ENCODE measurements around the gene UMODL1.
A peak's percentile ranks its signal among the peaks of the same experiment; 100 is the strongest.
"Not testable (repeated sequence)": the region's sequence is repeated elsewhere in the genome, so short reads cannot be mapped to it uniquely, and the experiment has no call there.

Gene UMODL1

DNA sequence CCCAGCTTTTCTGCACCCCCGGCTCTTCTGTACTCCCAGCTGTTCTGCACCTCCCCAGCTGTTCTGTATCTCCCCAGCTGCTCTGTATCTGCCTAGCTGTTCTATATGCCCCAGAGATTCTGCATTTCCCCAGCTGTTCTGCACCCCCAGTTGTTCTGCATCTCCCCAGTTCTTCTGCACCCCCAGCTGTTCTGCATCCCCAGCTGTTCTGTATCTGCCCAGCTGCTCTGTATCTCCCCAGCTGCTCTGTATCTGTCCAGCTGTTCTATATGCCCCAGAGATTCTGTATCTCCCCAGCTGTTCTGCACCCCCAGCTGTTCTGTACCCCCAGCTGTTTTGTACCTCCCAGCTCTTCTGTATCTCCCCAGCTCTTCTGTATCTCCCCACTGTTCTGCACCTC, 41.1 kb downstream of the UMODL1 start:
- Mint-ChIP-seq H3K4me3 (no peak overlapping the region), H3K9me3 (no peaks in the 10 kb centered on the region), H3K4me1 (peaks cover 12% of the 10 kb centered on the region), H3K27ac (no peak overlapping the region), H3K36me3 (ENCODE audit: low read depth) (no peaks in the 10 kb centered on the region), H3K27me3 (peaks cover 3% of the 10 kb centered on the region)
- DNase-seq (no peak), ATAC-seq (no peak)

DNA sequence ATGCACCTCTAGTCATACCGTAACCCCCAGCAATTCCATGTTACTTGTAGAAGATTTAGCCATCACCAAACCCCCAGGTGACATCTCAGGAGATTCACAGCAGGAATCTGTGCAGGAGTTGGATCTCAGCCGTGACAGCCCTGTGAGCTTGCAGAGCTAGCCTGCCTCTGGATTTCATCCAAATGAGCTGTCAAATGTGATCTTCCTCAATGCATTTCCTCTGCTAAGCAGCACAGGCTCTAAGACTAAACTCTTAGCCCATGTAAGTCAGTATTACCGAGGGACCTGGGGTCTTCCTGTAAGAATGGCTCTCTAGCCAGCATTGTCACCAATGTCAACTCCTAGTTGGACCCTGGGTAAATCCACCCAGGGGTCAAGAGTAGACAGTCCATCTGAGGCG, 41.7 kb downstream of the UMODL1 start:
- H3K36me3 Mint-ChIP-seq (ENCODE audit: low read depth): no peaks in the 10 kb centered on the region
- peaks cover 12% of the 10 kb centered on the region for H3K4me1 Mint-ChIP-seq
- ATAC-seq: no peak
- H3K4me3 Mint-ChIP-seq: no peak overlapping the region
- H3K9me3 Mint-ChIP-seq: no peaks in the 10 kb centered on the region
- no peak overlapping the region for H3K27ac Mint-ChIP-seq
- DNase-seq: no peak
- peaks cover 7% of the 10 kb centered on the region for H3K27me3 Mint-ChIP-seq

DNA sequence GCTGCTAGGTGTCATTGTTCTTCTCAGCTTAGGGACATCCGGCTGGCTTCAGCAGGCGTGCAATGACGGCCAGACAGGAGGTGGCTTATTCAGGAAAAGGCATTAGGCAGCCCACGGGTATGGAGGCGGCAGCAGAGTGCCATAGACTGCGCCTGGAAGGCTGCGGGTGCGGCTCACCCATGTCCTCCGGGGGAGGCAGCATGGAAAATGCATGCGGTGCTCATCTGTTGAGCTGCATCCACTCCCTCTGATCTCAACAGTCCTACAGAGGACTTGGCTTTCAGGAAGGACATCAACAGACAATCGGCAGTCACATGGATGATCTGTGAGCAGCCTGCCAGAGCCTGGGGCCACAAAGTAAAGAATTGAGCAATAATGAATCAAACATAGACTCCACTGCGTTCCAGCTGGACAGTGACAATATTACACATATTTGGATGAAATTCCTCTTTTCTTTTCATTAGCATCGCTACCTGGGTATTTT, 42.9 kb downstream of the UMODL1 start:
- no peak for ATAC-seq
- Mint-ChIP-seq H3K4me1 (peaks cover 13% of the 10 kb centered on the region), H3K36me3 (ENCODE audit: low read depth) (no peaks in the 10 kb centered on the region), H3K27ac (no peak overlapping the region), H3K4me3 (no peak overlapping the region), H3K9me3 (no peaks in the 10 kb centered on the region), H3K27me3 (peaks cover 17% of the 10 kb centered on the region)
- DNase-seq: no peak

DNA sequence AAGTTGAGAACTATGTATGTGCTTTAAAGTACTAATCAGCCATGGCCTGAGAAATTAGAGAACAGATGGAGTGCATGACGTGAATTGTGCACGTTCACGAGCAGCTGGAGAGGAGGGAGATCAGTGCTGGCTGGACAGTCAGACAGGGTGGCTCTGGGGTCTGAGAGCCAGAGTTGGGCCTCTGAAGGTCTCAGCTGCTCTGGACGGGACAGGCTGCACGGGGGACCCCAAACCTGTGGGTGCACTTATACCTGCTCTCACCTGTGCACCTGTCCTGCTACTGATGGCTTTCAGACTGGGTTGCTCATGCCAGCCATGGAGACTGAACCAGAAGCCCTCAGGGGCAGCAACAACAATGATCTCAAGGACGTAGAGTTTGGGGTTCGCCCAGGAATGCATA, 43.5 kb downstream of the UMODL1 start:
- Mint-ChIP-seq H3K27ac (no peak overlapping the region), H3K36me3 (ENCODE audit: low read depth) (no peaks in the 10 kb centered on the region), H3K4me3 (no peak overlapping the region), H3K27me3 (peaks cover 22% of the 10 kb centered on the region), H3K4me1 (peaks cover 17% of the 10 kb centered on the region), H3K9me3 (no peaks in the 10 kb centered on the region)
- DNase-seq (no peak), ATAC-seq (no peak)

DNA sequence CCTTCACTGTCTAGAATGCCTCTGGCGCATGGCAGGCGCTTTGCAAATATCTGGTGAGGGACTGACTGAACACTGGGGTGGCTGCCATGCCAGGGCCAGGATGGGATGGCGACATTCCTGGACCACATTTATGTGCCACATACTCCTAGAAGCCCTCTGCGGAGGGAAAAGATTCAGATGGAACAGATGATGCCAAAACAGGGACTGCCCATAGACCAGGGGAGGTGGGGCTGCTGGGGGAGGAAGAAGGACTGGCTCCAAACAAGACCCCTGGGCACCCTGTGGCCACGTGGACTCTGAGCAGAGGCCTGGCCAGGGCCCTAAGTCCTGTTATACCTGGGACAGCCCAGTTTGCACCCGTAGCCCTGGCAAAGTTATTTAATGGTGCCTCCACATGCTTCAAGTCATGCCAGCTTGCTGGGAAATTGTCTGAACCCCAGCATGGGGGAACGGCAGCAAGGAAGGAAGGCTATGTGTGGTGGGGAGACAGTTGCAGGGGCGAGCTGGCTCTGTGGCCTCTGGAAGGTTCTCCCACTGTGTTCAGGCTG, 44.1 kb downstream of the UMODL1 start:
- ATAC-seq: no peak
- no peaks in the 10 kb centered on the region for H3K9me3 Mint-ChIP-seq
- H3K4me1 Mint-ChIP-seq: peaks cover 19% of the 10 kb centered on the region
- no peaks in the 10 kb centered on the region for H3K36me3 Mint-ChIP-seq (ENCODE audit: low read depth)
- H3K4me3 Mint-ChIP-seq: no peak overlapping the region
- no peak for DNase-seq
- no peak overlapping the region for H3K27ac Mint-ChIP-seq
- peaks cover 28% of the 10 kb centered on the region for H3K27me3 Mint-ChIP-seq

DNA sequence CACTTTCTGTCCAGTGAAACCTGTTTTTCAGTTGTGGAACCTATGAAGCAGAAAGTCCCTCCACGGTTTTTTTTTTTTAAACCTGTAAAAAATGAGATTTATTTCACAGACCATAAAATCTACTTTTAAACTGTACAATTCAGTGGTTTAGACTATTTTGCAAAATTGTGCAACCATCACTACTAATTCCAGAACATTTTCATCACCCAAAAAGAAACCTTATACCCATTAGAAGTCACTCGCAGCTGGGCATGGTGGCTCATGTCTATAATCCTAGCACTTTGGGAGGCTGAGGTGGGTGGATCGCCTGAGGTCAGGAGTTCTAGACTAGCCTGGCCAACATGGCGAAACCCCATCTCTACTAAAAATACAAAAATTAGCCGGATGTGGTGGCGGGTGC, 45.4 kb downstream of the UMODL1 start:
- not testable (repeated sequence) for DNase-seq; H3K4me3 Mint-ChIP-seq; H3K9me3 Mint-ChIP-seq; H3K36me3 Mint-ChIP-seq (ENCODE audit: low read depth); H3K27ac Mint-ChIP-seq; ATAC-seq
- Mint-ChIP-seq H3K27me3 (peaks cover 38% of the 10 kb centered on the region), H3K4me1 (peaks cover 25% of the 10 kb centered on the region)

DNA sequence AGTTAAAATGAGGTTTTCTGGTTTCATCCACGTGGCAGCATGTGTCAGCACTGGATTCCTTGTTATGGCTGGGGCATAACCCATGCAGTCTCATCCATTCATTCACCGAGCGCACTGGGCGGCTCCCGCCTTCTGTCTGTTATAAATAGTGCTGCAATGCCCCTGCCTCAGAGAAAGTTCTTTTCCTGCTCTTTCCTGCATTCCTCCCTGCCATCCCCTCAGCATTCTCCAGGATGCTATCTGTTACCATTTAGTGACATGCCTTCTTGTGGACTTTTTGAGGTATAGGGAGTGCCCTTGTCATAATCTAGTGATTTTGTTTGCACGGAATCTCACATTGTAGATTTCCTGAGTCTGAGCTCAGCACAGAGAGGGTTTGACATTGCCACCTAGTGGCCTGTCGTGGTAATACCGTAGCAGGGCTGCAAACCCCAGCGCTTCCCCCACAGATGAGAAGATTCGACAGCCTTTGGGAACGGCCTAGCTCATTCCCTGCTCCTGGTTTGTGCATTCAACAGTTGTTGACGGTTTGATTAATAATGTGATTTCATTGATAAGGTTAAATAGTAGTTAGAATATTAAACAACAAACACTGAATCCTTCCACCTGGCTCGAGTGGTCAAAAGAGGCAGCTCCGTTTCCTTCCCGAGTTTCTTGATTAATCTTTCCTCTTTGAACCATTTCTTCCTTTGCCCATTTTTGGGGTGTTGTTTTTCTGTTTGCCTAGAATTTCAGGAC, 46.3 kb downstream of the UMODL1 start:
- peak overlapping the region; percentile 56 for H3K4me3 Mint-ChIP-seq

DNA sequence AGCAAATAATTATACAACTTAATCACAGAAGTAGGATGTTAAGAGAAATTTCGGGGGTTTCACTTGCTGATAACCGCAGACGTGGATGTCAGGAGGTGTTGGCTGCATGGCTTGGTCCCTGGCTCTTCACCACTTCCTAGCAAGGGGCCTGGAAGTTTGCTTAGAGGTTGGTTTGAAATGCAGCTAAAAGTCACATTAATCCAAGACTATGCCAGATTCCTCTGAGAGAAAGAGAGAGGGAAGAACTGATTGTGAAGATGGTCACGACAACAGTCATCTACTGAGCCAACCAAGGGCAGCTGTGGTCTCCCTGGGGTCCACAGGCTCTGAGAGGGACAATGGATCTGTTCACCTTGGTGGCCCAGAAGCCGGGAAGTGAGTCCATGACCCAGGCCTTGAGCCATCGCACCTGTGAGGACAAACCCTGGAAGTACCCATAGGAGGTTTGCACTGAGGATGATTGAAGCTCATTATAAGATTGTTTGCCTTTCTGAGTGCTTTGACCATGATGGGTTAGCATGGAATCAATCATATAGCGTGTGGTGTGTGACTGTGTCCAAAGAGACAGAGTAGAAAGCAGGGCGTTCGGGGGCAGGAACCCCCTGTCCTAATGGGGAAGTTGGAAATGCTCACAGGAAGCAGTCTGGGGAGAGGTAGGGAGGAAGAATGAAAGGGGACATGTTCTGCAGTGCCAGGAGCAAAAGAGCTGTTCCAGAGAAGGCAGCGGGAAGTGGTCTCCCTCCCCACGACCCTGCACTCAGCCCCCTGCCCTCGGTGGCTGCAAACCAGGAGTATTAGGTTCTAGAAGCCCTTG, 47.1 kb downstream of the UMODL1 start:
- Mint-ChIP-seq H3K9me3 (no peaks in the 10 kb centered on the region), H3K27ac (no peak overlapping the region), H3K36me3 (ENCODE audit: low read depth) (no peaks in the 10 kb centered on the region), H3K4me1 (peaks cover 25% of the 10 kb centered on the region), H3K4me3 (no peak overlapping the region), H3K27me3 (peaks cover 46% of the 10 kb centered on the region)
- DNase-seq (no peak), ATAC-seq (no peak)

More for the DNA sequence above, 46.3 kb downstream of the UMODL1 start:
- peak overlapping the region; percentile 26 for H3K27ac Mint-ChIP-seq
- H3K9me3 Mint-ChIP-seq: no peaks in the 10 kb centered on the region
- peaks cover 25% of the 10 kb centered on the region for H3K4me1 Mint-ChIP-seq
- peak; percentile 86 for ATAC-seq
- H3K36me3 Mint-ChIP-seq (ENCODE audit: low read depth): no peaks in the 10 kb centered on the region
- peaks cover 43% of the 10 kb centered on the region for H3K27me3 Mint-ChIP-seq
- peak; percentile 83 for DNase-seq

DNA sequence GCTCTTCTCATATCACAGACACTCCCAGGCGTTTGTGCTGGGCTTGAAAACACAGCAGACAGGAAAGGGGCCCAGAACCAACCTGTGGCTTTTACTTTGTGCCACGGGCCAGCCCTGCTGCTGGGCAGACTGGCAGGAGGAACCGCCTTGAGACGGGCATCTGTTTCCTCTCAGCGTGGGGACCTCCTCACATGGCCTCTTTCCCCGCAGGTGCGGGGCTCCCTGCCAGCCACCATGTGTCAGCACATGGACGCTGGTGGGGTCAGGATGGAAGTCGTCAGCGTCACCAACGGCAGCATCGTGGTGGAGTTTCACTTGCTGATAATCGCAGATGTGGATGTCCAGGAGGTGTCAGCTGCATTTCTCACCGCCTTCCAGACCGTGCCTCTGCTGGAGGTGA, 47.8 kb downstream of the UMODL1 start:
- peaks cover 51% of the 10 kb centered on the region for H3K27me3 Mint-ChIP-seq
- peak; percentile 13 for DNase-seq
- H3K4me3 Mint-ChIP-seq: no peak overlapping the region
- no peak overlapping the region for H3K27ac Mint-ChIP-seq
- H3K9me3 Mint-ChIP-seq: no peaks in the 10 kb centered on the region
- H3K4me1 Mint-ChIP-seq: peaks cover 29% of the 10 kb centered on the region
- ATAC-seq: no peak
- H3K36me3 Mint-ChIP-seq (ENCODE audit: low read depth): no peaks in the 10 kb centered on the region

DNA sequence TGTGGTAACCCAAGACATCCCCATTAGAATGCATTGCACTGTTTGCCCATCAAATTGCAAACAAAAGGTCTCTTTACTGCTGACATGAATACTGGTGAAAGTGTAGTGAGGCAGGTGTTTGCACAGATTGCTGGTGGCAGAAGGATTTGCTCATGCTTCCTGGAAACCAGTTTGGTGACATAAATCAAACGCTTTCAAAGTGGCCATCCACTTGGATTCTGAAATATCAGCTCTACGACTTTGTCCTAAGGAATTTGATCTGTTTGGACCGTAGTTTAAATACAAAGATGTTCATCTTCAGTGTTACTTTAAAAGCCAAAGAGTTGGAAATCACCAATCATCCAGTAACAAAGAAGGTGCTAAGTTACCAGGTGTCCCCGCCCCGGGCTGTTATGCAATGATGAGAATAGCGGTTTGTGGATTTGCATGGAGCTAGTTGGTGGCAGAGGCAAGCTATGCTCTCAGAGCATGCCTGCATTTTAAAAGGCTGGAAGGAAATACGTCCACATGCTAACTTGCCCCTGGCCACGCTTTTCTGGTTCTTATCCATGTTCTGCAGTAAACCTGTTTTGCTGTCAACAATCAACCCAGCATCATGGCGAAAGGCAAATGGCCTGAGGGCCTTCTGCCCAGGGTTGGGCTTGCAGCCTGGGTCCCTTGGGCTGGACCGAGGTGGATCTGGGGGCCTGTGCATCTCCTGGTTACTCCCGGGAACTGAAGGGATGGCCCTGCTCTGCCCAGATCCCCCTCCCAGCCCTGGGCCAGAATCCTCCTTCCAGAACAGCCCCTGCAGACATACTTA, 49.2 kb downstream of the UMODL1 start:
- Mint-ChIP-seq H3K27ac (no peak overlapping the region), H3K4me1 (peaks cover 29% of the 10 kb centered on the region), H3K4me3 (no peak overlapping the region), H3K27me3 (peaks cover 55% of the 10 kb centered on the region), H3K36me3 (ENCODE audit: low read depth) (no peaks in the 10 kb centered on the region), H3K9me3 (no peaks in the 10 kb centered on the region)
- no peak for DNase-seq
- ATAC-seq: no peak

DNA sequence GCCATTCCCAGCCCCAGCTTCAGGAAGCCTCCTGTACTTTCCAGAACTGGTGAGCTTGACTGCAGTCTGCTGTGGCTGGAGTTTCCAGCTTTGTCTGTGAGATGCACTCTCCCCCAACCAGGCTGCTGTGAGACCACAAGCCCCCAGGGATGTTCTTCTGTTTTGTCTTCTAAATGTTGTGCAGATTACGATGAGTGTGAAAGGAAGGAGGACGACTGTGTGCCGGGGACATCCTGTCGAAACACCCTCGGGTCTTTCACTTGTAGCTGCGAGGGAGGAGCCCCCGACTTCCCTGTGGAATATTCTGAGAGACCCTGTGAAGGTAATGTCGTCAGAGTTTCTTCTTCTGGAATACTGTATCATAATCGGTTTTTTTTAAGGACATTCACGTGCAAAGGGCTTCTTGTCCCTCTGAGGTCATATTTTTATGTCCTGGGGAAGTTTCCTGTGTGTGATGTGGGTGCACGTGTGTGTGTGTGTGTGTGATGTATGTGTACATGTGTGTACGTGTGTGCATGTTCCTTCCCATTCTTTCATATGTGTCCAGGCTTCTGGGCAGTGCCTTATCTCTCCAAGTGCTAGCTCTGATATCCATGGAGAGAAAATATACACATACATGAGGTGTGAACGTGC, 49.9 kb downstream of the UMODL1 start:
- DNase-seq (no peak), ATAC-seq (no peak)
- H3K27me3 Mint-ChIP-seq: peaks cover 55% of the 10 kb centered on the region
- no peak overlapping the region for H3K4me3 Mint-ChIP-seq
- no peaks in the 10 kb centered on the region for H3K36me3 Mint-ChIP-seq (ENCODE audit: low read depth)
- peaks cover 29% of the 10 kb centered on the region for H3K4me1 Mint-ChIP-seq
- H3K27ac Mint-ChIP-seq: no peak overlapping the region
- no peaks in the 10 kb centered on the region for H3K9me3 Mint-ChIP-seq

DNA sequence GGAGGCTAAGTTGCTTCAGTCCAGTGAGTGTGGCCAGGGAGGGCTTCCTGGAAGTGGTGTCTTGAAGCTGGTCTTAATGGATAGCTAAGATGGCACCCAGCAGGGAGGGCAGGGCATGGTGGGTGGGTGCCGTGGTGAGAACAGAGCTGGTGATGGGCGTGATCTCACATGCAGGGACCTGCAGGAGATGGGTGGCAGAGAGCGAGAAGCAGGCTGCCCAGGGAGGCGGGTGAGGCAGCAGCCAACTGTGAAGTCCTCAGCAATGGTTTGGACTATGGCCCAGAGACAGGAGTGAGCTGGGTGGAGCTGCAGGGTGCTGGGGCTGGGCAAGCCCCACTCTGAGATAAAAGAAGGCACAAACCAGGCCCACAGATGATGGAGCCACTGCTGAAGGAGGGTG, 50.7 kb downstream of the UMODL1 start:
- Mint-ChIP-seq H3K4me1 (peaks cover 29% of the 10 kb centered on the region), H3K27ac (no peak overlapping the region)

DNA sequence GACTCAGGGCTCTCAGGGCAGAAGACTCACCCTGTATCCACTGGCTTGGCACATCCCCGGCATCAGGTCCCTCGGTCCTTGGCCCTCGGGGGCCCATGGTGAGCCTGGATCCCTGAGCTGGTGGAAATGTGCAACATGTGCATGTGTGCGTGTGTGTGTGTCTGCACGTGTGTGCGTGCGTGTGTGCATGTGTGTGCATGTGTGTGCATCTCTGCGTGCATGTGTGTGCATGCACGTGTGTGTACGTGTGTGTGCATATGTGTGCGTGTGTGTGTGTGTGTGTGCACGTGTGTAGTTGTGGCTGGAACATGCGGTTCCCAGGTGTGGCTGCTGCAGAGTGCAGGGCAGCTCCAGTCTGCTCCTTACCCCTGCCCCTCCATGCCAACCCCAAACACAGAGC, 51.3 kb downstream of the UMODL1 start:
- DNase-seq (no peak), ATAC-seq (no peak)
- Mint-ChIP-seq H3K27ac (no peak overlapping the region), H3K36me3 (ENCODE audit: low read depth) (no peaks in the 10 kb centered on the region), H3K4me1 (peaks cover 23% of the 10 kb centered on the region), H3K27me3 (peaks cover 54% of the 10 kb centered on the region), H3K9me3 (no peaks in the 10 kb centered on the region), H3K4me3 (no peak overlapping the region)

More for the DNA sequence above, 50.7 kb downstream of the UMODL1 start:
- no peaks in the 10 kb centered on the region for H3K9me3 Mint-ChIP-seq
- no peak overlapping the region for H3K4me3 Mint-ChIP-seq
- H3K27me3 Mint-ChIP-seq: peaks cover 55% of the 10 kb centered on the region
- no peaks in the 10 kb centered on the region for H3K36me3 Mint-ChIP-seq (ENCODE audit: low read depth)
- no peak for DNase-seq
- ATAC-seq: no peak

DNA sequence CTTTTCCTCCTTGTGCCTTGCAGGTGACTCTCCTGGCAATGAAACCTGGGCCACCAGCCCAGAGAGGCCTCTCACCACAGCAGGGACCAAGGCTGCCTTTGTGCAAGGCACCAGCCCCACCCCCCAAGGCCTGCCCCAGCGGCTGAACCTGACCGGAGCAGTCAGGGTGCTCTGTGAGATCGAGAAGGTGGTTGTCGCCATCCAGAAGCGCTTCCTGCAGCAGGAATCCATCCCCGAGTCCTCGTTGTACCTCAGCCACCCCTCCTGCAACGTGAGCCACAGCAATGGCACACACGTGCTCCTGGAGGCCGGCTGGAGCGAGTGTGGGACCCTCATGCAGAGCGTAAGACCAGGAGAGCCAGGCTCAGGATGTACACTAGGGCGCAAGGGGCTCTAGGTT, 51.7 kb downstream of the UMODL1 start:
- DNase-seq: no peak
- no peak for ATAC-seq
- Mint-ChIP-seq H3K27me3 (peaks cover 52% of the 10 kb centered on the region), H3K9me3 (no peaks in the 10 kb centered on the region), H3K27ac (no peak overlapping the region), H3K4me1 (peaks cover 19% of the 10 kb centered on the region), H3K4me3 (no peak overlapping the region), H3K36me3 (ENCODE audit: low read depth) (no peaks in the 10 kb centered on the region)

All from activated naive CD8-positive, alpha-beta T cell treated with anti-CD3 and anti-CD28 coated beads, Interleukin-2, amount 50 U/mL, for 24 hours (primary cell).